KMS-11 (cell line): Measurements from ENCODE around the gene TMEM167A.

Experiments used
- H2AFZ ChIP-seq: fragments of 200-600 bp; sonication (generic); 2 replicates; pipeline ENCODE4 v1.6.1; 2016; ENCODE audit warnings: antibody characterized with exemption, mixed run types, low read depth
- H3K27ac ChIP-seq: fragments of 200-600 bp; sonication (generic); 2 replicates; pipeline ENCODE4 v1.6.1; 2016; ENCODE audit warnings: mild to moderate bottlenecking, mixed run types
- H3K27me3 ChIP-seq: fragments of 200-600 bp; sonication (generic); 2 replicates; pipeline ENCODE4 v1.6.1; 2017; ENCODE audit warnings: mild to moderate bottlenecking, low read depth, mixed run types, moderate library complexity; ENCODE audit not compliant: insufficient read depth
- H3K36me3 ChIP-seq: fragments of 200-600 bp; sonication (generic); 2 replicates; pipeline ENCODE4 v1.6.1; 2017; ENCODE audit warnings: mild to moderate bottlenecking, mixed run types; ENCODE audit not compliant: insufficient read depth
- H3K4me1 ChIP-seq: fragments of 200-600 bp; sonication (generic); 2 replicates; pipeline ENCODE4 v1.6.1; 2016; ENCODE audit warnings: mild to moderate bottlenecking, low read depth, mixed run types; ENCODE audit not compliant: poor library complexity, severe bottlenecking
- H3K4me2 ChIP-seq: fragments of 200-600 bp; sonication (generic); 2 replicates; pipeline ENCODE4 v1.7.0; 2016; ENCODE audit warnings: mild to moderate bottlenecking, mixed run types
- H3K4me3 ChIP-seq: fragments of 200-600 bp; sonication (generic); IDR thresholded peaks from 2 replicates; pipeline ENCODE4 v1.6.1; 2017; ENCODE audit warnings: low read depth, low read length, mixed read lengths; ENCODE audit not compliant: insufficient read depth
- H3K79me2 ChIP-seq: fragments of 200-600 bp; sonication (generic); 2 replicates; pipeline ENCODE4 v1.6.1; 2016; ENCODE audit warnings: low read depth, mixed run types; ENCODE audit not compliant: insufficient read depth
- H3K9ac ChIP-seq: fragments of 200-600 bp; sonication (generic); 2 replicates; pipeline ENCODE4 v1.6.1; 2016; ENCODE audit warnings: mild to moderate bottlenecking, mixed run types
- H4K20me1 ChIP-seq: fragments of 200-600 bp; sonication (generic); 2 replicates; pipeline ENCODE4 v1.6.1; 2016; ENCODE audit warnings: mild to moderate bottlenecking, mixed run types; ENCODE audit not compliant: insufficient read depth
- TF ChIP-seq, protein P1 (sequence below): fragments of 200-600 bp; sonication (generic); conservative IDR thresholded peaks from 2 replicates; pipeline ENCODE4 v1.6.1; 2017; ENCODE audit warnings: low read depth, mild to moderate bottlenecking, antibody characterized with exemption, low read length, moderate library complexity, mixed read lengths

TMEM167A gene

DNA sequence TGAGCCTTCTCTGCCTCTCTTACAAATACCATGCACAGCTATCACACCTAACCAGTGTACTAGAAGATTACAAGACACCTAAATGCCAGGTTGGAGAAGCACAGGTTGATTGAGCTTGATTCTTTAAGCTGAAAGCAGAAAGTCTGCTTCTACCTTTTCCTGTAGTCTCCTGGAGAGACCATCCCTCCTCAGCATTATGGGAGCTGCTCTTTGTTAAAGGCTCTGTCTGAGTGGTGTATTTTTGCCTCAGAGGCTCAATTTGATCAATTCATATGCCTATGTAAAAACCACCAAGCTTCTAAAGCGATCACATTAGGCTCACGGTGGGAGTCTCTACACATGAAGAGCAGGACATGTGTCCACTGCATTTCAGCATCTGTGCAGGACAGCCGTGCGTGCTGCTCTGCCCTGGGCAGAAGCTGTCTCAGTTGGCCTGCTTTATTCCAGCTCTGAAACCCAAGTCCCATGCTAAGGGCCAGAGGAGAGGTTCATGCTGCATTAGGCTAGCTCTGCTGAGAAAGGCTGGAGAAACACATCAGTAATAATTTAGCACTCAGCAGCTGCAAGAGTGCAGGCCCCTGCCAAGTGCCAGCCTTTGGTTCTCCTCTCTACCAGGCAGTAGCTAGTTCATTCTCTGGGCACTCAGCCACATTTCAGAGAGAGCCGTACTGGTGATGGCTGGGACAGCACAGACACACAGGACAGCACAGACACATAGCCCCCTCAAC lies 41.7 kb downstream of the TMEM167A start:
- H3K27me3 ChIP-seq, result no peaks in the 10 kb centered on the region
- no peak overlapping the region for H3K4me3 ChIP-seq
- H4K20me1 ChIP-seq, result no peaks in the 10 kb centered on the region
- H3K79me2 ChIP-seq, result no peaks in the 10 kb centered on the region
- H2AFZ ChIP-seq, result no peak overlapping the region
- no peak overlapping the region for H3K27ac ChIP-seq
- H3K4me2 ChIP-seq, result no peak overlapping the region
- peaks cover 15% of the 10 kb centered on the region for H3K4me1 ChIP-seq
- H3K36me3 ChIP-seq, result no peaks in the 10 kb centered on the region
- TF ChIP-seq, protein P1, sequence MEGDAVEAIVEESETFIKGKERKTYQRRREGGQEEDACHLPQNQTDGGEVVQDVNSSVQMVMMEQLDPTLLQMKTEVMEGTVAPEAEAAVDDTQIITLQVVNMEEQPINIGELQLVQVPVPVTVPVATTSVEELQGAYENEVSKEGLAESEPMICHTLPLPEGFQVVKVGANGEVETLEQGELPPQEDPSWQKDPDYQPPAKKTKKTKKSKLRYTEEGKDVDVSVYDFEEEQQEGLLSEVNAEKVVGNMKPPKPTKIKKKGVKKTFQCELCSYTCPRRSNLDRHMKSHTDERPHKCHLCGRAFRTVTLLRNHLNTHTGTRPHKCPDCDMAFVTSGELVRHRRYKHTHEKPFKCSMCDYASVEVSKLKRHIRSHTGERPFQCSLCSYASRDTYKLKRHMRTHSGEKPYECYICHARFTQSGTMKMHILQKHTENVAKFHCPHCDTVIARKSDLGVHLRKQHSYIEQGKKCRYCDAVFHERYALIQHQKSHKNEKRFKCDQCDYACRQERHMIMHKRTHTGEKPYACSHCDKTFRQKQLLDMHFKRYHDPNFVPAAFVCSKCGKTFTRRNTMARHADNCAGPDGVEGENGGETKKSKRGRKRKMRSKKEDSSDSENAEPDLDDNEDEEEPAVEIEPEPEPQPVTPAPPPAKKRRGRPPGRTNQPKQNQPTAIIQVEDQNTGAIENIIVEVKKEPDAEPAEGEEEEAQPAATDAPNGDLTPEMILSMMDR, result no peak
- H3K9ac ChIP-seq, result no peak overlapping the region

DNA sequence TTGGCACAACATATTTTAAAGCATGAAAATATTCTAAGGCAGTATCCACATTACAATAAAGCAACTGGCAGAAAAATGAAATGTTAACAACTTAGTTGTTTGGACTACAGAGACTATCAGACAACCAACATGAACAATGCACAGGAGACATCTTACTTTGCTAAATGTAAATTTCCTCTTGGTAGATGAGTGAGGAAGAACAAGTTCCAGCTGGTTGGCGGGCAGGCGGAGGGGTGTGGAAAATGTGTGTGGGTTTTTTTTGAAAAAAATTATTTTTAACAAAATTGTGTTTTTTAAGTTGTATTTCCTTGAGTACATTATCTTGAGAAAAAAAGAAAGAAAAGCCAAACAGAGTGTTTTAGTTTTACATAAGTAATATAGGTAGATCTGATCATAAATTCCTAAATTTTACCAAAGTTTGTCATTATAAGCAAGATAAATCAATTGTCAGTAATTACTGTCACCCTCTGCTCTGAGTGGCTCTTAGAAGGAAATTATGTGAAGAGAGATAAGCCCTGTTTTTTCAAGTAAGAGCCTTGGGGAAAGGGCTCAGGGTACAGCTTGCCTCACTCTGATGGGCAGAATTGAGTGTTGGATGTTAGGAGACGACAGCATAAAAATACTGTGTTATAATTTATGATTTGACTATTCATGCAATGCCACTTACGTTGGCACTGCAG lies 42.5 kb downstream of the TMEM167A start:
- TF ChIP-seq, protein P1, result no peak
- Histone ChIP-seq H3K4me2 (no peak overlapping the region), H2AFZ (no peak overlapping the region), H4K20me1 (no peaks in the 10 kb centered on the region), H3K9ac (no peak overlapping the region), H3K36me3 (no peaks in the 10 kb centered on the region), H3K79me2 (no peaks in the 10 kb centered on the region), H3K27me3 (no peaks in the 10 kb centered on the region), H3K27ac (no peak overlapping the region), H3K4me1 (peaks cover 15% of the 10 kb centered on the region), H3K4me3 (no peak overlapping the region)

DNA sequence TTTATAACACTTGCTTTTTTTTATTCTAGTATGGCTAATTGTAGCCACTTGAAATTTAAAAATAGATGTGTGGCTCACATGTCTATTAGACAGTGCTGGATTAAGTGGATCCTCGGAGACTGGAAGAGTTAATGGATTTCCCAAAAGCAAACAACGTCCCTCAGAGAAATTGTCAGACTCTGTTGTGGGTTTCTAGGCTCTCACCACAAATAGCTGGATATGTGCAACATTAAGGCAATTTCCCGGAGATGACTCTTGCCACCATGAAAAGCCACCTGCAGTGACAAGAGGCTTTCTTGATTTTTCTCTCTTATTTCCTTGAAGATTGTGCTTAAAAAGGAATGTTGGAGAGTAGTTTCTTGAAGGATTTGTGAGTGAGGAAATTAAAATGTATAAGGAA lies 43.2 kb downstream of the TMEM167A start:
- H3K36me3 ChIP-seq, result no peaks in the 10 kb centered on the region
- no peak overlapping the region for H2AFZ ChIP-seq
- peaks cover 15% of the 10 kb centered on the region for H3K4me1 ChIP-seq
- H3K27me3 ChIP-seq, result no peaks in the 10 kb centered on the region
- no peak overlapping the region for H3K4me2 ChIP-seq
- no peaks in the 10 kb centered on the region for H3K79me2 ChIP-seq
- TF ChIP-seq, protein P1, result no peak
- no peak overlapping the region for H3K4me3 ChIP-seq
- no peak overlapping the region for H3K27ac ChIP-seq
- H4K20me1 ChIP-seq, result no peaks in the 10 kb centered on the region
- no peak overlapping the region for H3K9ac ChIP-seq

DNA sequence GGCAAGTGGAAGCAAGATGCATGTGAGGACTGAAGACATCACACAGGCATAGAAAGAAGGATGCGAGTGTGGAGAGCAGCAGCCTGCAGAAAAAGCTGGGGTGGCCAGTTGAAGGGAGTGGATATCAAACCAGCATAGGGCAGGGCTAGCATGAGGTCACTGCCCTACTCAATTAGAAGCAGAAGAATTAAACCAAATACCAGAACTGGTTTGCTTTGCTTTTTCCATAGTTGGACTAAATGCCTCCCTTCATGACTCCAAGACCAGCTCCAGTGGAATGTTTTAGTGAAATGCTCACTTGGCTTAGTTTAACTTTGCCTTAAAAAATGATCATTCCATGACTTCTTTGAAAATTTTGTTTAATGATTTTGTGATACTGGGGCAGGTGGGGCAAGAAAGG lies 45.8 kb downstream of the TMEM167A start:
- H3K79me2 ChIP-seq, result no peaks in the 10 kb centered on the region
- no peak overlapping the region for H3K9ac ChIP-seq
- H3K4me1 ChIP-seq, result no peaks in the 10 kb centered on the region
- no peaks in the 10 kb centered on the region for H3K36me3 ChIP-seq
- H4K20me1 ChIP-seq, result no peaks in the 10 kb centered on the region
- H3K4me3 ChIP-seq, result no peak overlapping the region
- H3K27me3 ChIP-seq, result no peaks in the 10 kb centered on the region
- TF ChIP-seq, protein P1, result no peak
- H2AFZ ChIP-seq, result no peak overlapping the region
- H3K27ac ChIP-seq, result no peak overlapping the region
- no peak overlapping the region for H3K4me2 ChIP-seq
